ENCODE results near the gene ZFP62. TPM values are rescaled to one million over a fixed set of nuclear protein-coding genes. Genes with fewer than 3 reads are reported as not detected.

Gene ZFP62
- total RNA-seq, 1 experiment from 2014 or later: 17.1 TPM

GRCh38 chr5:180810959-180811622, 50.0 kb downstream of the ZFP62 start:
- DNase-seq (ENCODE audit: low read depth): peak; percentile 61

- DNase-seq (ENCODE audit: low read depth): peak; percentile 98
Measured at GRCh38 chr5:180810210-180810958, 50.7 kb downstream of the ZFP62 start.

GRCh38 chr5:180809403-180810209, 51.5 kb downstream of the ZFP62 start:
- peak; percentile 93 for DNase-seq (ENCODE audit: low read depth)

GRCh38 chr5:180808461-180809000, 52.5 kb downstream of the ZFP62 start:
- no peak for DNase-seq (ENCODE audit: low read depth)

DNA sequence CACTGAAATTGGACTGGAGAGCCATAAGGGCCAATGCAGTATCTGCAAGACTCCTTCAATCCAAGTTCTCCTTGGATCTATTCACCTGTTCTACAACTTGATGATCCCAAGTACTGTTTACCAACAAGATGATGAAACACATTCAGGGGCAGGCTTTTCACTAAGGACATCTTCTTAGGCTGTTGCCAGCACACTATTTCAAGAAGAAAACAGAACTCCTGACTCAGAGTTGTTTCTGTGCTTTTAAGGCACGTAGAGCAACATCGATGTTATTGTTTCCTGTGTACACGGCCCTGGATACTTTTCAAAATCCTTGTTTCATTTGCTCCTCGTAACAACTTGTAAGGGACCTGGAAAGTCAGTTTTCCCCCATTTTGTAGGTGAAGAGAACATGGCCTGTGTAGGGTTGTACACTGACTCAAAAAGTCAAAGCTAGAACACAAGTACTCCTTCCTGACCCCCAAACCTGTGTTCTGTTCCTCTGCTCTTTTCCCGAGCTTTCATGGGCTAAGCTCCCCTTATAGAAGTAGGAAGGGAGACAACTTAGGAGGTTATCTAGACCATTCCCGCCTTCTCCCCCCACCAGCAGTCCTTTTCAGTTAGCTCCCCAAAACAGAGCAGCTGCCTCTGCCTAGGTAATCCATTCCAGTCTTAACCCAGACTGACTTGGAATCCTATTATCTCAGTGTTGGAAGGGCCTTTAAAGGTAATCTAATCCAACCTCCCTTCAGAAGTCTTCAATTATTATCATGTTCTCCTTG, 53.2 kb downstream of the ZFP62 start:
- no peak for DNase-seq (ENCODE audit: low read depth)

- no peak for DNase-seq (ENCODE audit: low read depth)
Measured at GRCh38 chr5:180807046-180807445, 54.0 kb downstream of the ZFP62 start.

DNA sequence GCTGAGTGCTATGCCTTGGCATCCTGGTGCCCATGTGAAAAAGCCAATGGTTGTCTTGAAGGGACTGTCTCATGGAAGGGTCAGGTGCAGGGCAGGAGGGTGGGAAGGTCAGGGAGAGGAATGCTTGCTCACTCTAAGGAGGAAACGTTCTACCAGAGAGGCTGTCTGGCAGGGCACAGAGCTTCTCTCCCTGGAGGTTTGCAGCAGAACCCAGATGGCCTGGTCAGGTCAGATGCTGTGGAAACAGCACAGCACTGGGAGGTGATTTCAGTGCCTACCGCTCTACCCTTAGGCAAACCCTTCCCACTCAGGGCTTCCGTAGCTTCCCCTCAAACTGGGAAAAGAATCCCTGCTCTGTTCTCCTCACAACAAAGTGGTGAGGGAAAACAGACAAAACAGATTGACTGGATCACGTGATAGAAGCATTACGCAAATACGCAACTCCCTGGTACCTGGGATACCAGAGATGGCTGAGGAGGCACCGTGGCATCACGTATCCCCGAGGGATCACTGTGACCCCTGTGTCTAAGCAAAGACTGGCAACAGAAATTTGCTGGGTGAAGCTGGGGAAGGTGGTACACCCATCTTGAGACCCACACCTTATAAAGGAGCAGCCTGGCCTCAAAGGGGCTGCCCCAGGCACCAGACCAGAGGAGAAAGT, 54.6 kb downstream of the ZFP62 start:
- no peak for DNase-seq (ENCODE audit: low read depth)

- no peak for DNase-seq (ENCODE audit: low read depth)
Measured at GRCh38 chr5:180804129-180804618, 56.9 kb downstream of the ZFP62 start.

- peak; percentile 61 for DNase-seq (ENCODE audit: low read depth)
Measured at GRCh38 chr5:180803181-180804128, 57.6 kb downstream of the ZFP62 start.

DNA sequence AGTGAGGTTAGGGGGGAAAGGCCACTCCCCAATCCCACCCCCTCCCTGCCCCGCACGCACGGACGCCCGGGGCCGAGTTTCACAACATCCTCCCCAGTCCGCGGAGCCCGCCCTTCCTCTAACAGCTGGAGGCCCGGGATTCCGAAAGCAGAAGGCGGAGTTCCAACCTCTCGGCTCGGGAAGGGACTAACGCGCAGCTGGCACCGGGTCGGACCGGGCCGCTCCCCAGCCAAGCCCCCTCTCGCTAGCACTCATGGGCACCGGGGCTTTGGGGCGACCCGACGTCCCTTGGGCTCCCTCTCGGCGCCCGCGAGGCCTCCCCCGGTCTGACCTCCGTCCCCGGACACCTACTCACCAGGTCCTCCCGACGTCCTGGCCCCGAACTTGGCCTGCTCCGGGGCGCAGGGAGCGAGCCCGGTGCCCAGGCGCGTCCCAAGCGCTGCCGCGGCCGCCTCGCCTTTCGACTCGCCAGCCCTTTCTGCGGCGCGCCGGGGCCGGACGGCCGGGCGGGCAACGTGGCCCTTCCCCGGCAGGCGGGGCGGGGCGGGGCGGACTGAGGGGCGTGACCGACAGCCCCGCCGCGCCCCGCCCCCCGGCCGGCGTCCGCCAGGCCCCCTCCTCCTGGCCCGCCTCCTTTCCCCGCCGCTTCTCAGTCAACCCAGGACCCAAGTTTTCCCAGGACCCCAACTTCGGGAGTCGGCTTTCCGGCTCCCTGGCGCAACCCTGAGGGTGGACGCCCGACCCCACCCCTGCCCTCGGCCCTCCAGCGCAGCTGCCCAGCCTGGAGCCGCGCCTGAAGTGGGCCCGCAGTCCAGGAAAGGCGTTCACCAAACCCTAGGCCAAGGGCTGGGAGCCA, 58.5 kb downstream of the ZFP62 start, which contains the start of gene MGAT1:
Gene MGAT1 (minus strand): TSS at position 482 of the 856 bp plus-strand sequence. CDS start 9,835 bp downstream, outside the sequence.
- peak; percentile 88 for DNase-seq (ENCODE audit: low read depth)

GRCh38 chr5:180801596-180802324, 59.3 kb downstream of the ZFP62 start:
- DNase-seq (ENCODE audit: low read depth): no peak

GRCh38 chr5:180799902-180800801, 60.9 kb downstream of the ZFP62 start:
- DNase-seq (ENCODE audit: low read depth): peak; percentile 65

DNA sequence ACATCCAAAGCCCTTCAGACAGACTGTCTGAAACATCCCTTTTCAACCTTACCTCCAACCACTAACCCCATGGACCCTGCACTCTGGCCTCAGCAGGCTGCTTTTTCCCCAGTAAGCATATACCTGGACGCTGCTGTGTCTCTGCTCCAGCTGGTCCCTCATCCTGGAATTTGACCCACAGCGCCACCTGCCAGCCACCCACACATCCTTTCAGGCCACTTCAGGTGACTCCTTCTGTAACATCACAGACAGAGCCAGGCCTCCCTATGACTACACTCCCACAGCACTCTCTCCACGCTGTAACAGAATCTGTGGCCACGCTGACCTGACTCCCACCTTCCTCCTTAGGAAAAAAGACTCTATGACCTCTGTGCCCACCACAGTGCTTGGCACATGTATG, 61.9 kb downstream of the ZFP62 start:
- no peak for DNase-seq (ENCODE audit: low read depth)

GRCh38 chr5:180798193-180798592, 62.9 kb downstream of the ZFP62 start:
- DNase-seq (ENCODE audit: low read depth): no peak
